Stomach (tissue), 9 donors: ENCODE data around the gene NMRAL1. TPM values are rescaled to one million over a fixed set of nuclear protein-coding genes. Genes with fewer than 3 reads are reported as not detected.

Source experiments
- DNase-seq, 2 donors: peaks; one replicate each; pipeline versions ENCODE4 v3.0.0 to v3.0.0-alpha.2; 2013 to 2019
- H3K27ac ChIP-seq, 5 donors: fragments of 200-600 bp in 4 of 5; sonication (generic) in 4 of 5; one replicate each; pipeline ENCODE4 v1.5.1; 2013 to 2019; ENCODE audit warnings: mild to moderate bottlenecking in 1 of 5, moderate library complexity in 1 of 5
- H3K27me3 ChIP-seq, 3 donors: fragments of 200-600 bp; sonication (generic); one replicate each; pipeline ENCODE4 v1.5.1; 2017 to 2019; ENCODE audit warnings: mixed run types in 1 of 3
- H3K36me3 ChIP-seq, 4 donors: fragments of 200-600 bp; sonication (generic); 1 replicate in 3 of 4; 2 replicates in 1 of 4; pipeline ENCODE4 v1.5.1; 2016 to 2019
- H3K4me1 ChIP-seq, 4 donors: fragments of 200-600 bp; sonication (generic); one replicate each; pipeline ENCODE4 v1.5.1; 2016 to 2019
- H3K4me3 ChIP-seq, 4 donors: fragments of 200-600 bp; sonication (generic) in 3 of 4; one replicate each; pipeline ENCODE4 v1.5.1; 2016 to 2019; ENCODE audit warnings: mild to moderate bottlenecking in 1 of 4
- H3K9me3 ChIP-seq, 4 donors: fragments of 200-600 bp; sonication (generic); one replicate each; pipeline ENCODE4 v1.5.1; 2016 to 2019
- CTCF ChIP-seq, 7 experiments: fragments of 450-650 bp in 4 of 7; fragments of 200-600 bp in 3 of 7; sonication (generic) in 3 of 7; IDR thresholded peaks; one replicate each; pipeline ENCODE4 v1.5.1; 2016 to 2019; ENCODE audit warnings: antibody characterized with exemption in 7 of 7, control low read depth in 2 of 7, mild to moderate bottlenecking in 1 of 7
- EP300 ChIP-seq: sonication (generic); formaldehyde crosslinking; IDR thresholded peaks from one replicate; pipeline ENCODE4 v1.6.1; 2017; ENCODE audit warnings: antibody characterized with exemption
- POLR2A ChIP-seq, 4 donors: fragments of 450-650 bp; IDR thresholded peaks; one replicate each; pipeline ENCODE4 v1.6.1; 2016; ENCODE audit warnings: antibody characterized with exemption in 4 of 4, control low read depth in 2 of 4, mild to moderate bottlenecking in 1 of 4, moderate library complexity in 1 of 4
- POLR2AphosphoS5 ChIP-seq, 3 donors: sonication (generic); formaldehyde crosslinking; IDR thresholded peaks; one replicate each; pipeline ENCODE4 v1.6.1; 2016; ENCODE audit warnings: antibody characterized with exemption in 3 of 3
- WGBS, 5 donors: extraction: QIAGEN DNeasy Blood & Tissue Kit in 3 of 5; methylation state at CpG; one replicate each; pipeline versions ENCODE4 v1.1.5 to v1.1.7; 2013 to 2018; 5-methylcytosine and 5-hydroxymethylcytosine counted together
- intact Hi-C: fragments of 100-400 bp; cut with DNase I; formaldehyde crosslinking; loops from one replicate; pipeline ENCODE4 v1.15.1; 2023; ENCODE audit warnings: low total_unique reads
- polyA plus RNA-seq, 3 donors: library from polyadenylated mRNA; stranded (reverse); fragments of 200-250 nt; gene quantifications; one replicate each; pipeline ENCODE4 v1.2.3, GENCODE V29; 2013
- total RNA-seq, 5 donors: library from RNA; depleted of rRNA; stranded (reverse); fragments of >200 nt; gene quantifications; one replicate each; pipeline versions ENCODE4 v1.1.0 to v1.2.3, GENCODE V29; 2014 to 2016
- donor health status: healthy with polysubstance abuse.
- donor health status: Bipolar disorder and iron deficiency.
- donor health status: healthy.

The NMRAL1 gene
- total and polyA plus RNA-seq, 8 donors = 22.8 to 126 (median 79.2) TPM

- intact Hi-C loops = no loop called here
- Histone ChIP-seq H3K27me3 (no peaks in the 10 kb centered on the region), H3K4me1 (peaks cover 38 to 76% (median 54%) of the 10 kb centered on the region in 4 donors), H3K4me3 (no peak overlapping the region), H3K36me3 (peaks cover 10 to 33% (median 26%) of the 10 kb centered on the region in 4 donors), H3K27ac (peak overlapping the region in 4 of 5 donors; percentile 30 to 54 (median 40)), H3K9me3 (no peaks in the 10 kb centered on the region)
- WGBS, 5 donors = 23 to 42% (median 39%) methylated on average over 2 of the region's 2 CpGs
- no peak for DNase-seq
- no peak for TF ChIP-seq EP300
These were observed 7.1 kb upstream of the NMRAL1 start for GRCh38 chr16:4481526-4481925.

GRCh38 chr16:4477966-4478365 lies 3.5 kb upstream of the NMRAL1 start:
- H3K9me3 ChIP-seq = no peaks in the 10 kb centered on the region
- peak overlapping the region; percentile 42 to 97 (median 94) for H3K27ac ChIP-seq
- H3K4me1 ChIP-seq = peaks cover 49 to 88% (median 72%) of the 10 kb centered on the region in 4 donors
- H3K27me3 ChIP-seq = no peaks in the 10 kb centered on the region
- H3K4me3 ChIP-seq = peak overlapping the region in 3 of 4 donors; percentile 69 to 94 (median 70)
- intact Hi-C loops = no loop called here
- peak in 1 of 2 donors; percentile 45 for DNase-seq
- H3K36me3 ChIP-seq = no peaks in the 10 kb centered on the region
- WGBS, 5 donors = 26 to 43% (median 29%) methylated on average over 2 of the region's 2 CpGs
- TF ChIP-seq POLR2A (IDR thresholded peaks at IDR 0.05) = no peak
- TF ChIP-seq POLR2AphosphoS5 (IDR thresholded peaks at IDR 0.05) = peak in 1 of 3 donors; percentile 17

GRCh38 chr16:4475880-4476788 lies 1.7 kb upstream of the NMRAL1 start, which contains the start of gene HMOX2:
Gene HMOX2, plus strand, starts transcription at chr16:4476398. Its CDS starts 29,127 bp downstream, at chr16:4505525.
- intact Hi-C loops = no loop called here
- TF ChIP-seq POLR2AphosphoS5 (IDR thresholded peaks at IDR 0.05) (peak; percentile 91 to 100 (median 99)), POLR2A (IDR thresholded peaks at IDR 0.05) (peak in 2 of 4 donors; percentile 42 to 91), EP300 (no peak), CTCF (IDR thresholded peaks at IDR 0.05) (peak in 5 of 7 experiments; percentile 6 to 49 (median 26))
- Histone ChIP-seq H3K4me1 (peaks cover 38 to 76% (median 58%) of the 10 kb centered on the region in 4 donors), H3K36me3 (no peaks in the 10 kb centered on the region), H3K4me3 (peak within 1 kb of the TSS; percentile 69 to 94 (median 80)), H3K27me3 (no peaks in the 10 kb centered on the region), H3K27ac (peak within 1 kb of the TSS; percentile 93 to 97 (median 94)), H3K9me3 (no peaks in the 10 kb centered on the region)
- peak; percentile 97 to 98 for DNase-seq
- 9 to 15% (median 10%) methylated on average over 38 to 70 of the region's 70 CpGs for WGBS, 5 donors

- peak overlapping the region in 1 of 5 donors; percentile 95 for H3K27ac ChIP-seq
- no peaks in the 10 kb centered on the region for H3K27me3 ChIP-seq
- H3K4me3 ChIP-seq = no peak overlapping the region
- DNase-seq = no peak
- no peak for TF ChIP-seq EP300
- TF ChIP-seq POLR2AphosphoS5 (IDR thresholded peaks at IDR 0.05) = no peak
- TF ChIP-seq POLR2A (IDR thresholded peaks at IDR 0.05) = no peak
- TF ChIP-seq CTCF (IDR thresholded peaks at IDR 0.05) = no peak
- 53 to 69% (median 63%) methylated on average over 4 of the region's 4 CpGs for WGBS, 5 donors
- intact Hi-C loops = no loop called here
- H3K4me1 ChIP-seq = peaks cover 22 to 46% (median 39%) of the 10 kb centered on the region in 4 donors
- H3K36me3 ChIP-seq = peaks cover 12 to 26% (median 22%) of the 10 kb centered on the region in 4 donors
- no peaks in the 10 kb centered on the region for H3K9me3 ChIP-seq
These were observed 1.5 kb downstream of the NMRAL1 start for GRCh38 chr16:4472880-4473279.

GRCh38 chr16:4471869-4472268 lies 2.6 kb downstream of the NMRAL1 start:
- TF ChIP-seq POLR2A (IDR thresholded peaks at IDR 0.05) (no peak), POLR2AphosphoS5 (IDR thresholded peaks at IDR 0.05) (no peak), CTCF (IDR thresholded peaks at IDR 0.05) (no peak), EP300 (no peak)
- Histone ChIP-seq H3K4me1 (peaks cover 22 to 36% (median 30%) of the 10 kb centered on the region in 4 donors), H3K36me3 (peaks cover 18 to 36% (median 32%) of the 10 kb centered on the region in 4 donors), H3K4me3 (no peak overlapping the region), H3K9me3 (no peaks in the 10 kb centered on the region), H3K27me3 (no peaks in the 10 kb centered on the region), H3K27ac (no peak overlapping the region)
- WGBS, 5 donors = 88 to 97% (median 95%) methylated on average over 5 of the region's 5 CpGs
- intact Hi-C loops = no loop called here
- DNase-seq = no peak
